Activated CD4-positive, alpha-beta T cell treated with anti-CD3 and anti-CD28 coated beads for 36 hours (primary cell): ENCODE measurements around the gene S100A3. TPM values are rescaled to one million over a fixed set of nuclear protein-coding genes. Genes with fewer than 3 reads are reported as not detected.
A peak's percentile ranks its signal among the peaks of the same experiment; 100 is the strongest.
"Not testable (repeated sequence)": the region's sequence is repeated elsewhere in the genome, so short reads cannot be mapped to it uniquely, and the experiment has no call there.

Source experiments
- ATAC-seq: fragments of 200-7000 bp; cut with Tn5 transposase; one replicate; pipeline ENCODE4 v1.10.0; 2021; ENCODE audit warnings: mild to moderate bottlenecking, moderate library complexity
- CTCF ChIA-PET: fragments of 350-600 bp; sonication (Branson Sonifier 250); formaldehyde crosslinking; loops from one replicate; lab custom pipeline; 2021; ENCODE audit warnings: antibody characterized with exemption; lab: Charles Lee
- POLR2A ChIA-PET: fragments of 350-600 bp; sonication (Branson Sonifier 250); formaldehyde crosslinking; loops from one replicate; lab custom pipeline; 2021; ENCODE audit warnings: antibody characterized with exemption, inconsistent platforms; lab: Charles Lee
- DNase-seq: peaks from one replicate; pipeline ENCODE4 v3.0.0-alpha.2; 2020
- H3K27ac Mint-ChIP-seq: one replicate; pipeline ENCODE4 v1.8.0; 2021; ENCODE audit warnings: mixed read lengths
- H3K27me3 Mint-ChIP-seq: one replicate; pipeline ENCODE4 v1.8.0; 2021; ENCODE audit warnings: mixed read lengths
- H3K36me3 Mint-ChIP-seq: one replicate; pipeline ENCODE4 v1.8.0; 2021; ENCODE audit warnings: low read depth, mixed read lengths
- H3K4me1 Mint-ChIP-seq: one replicate; pipeline ENCODE4 v1.8.0; 2021; ENCODE audit warnings: mixed read lengths
- H3K4me3 Mint-ChIP-seq: one replicate; pipeline ENCODE4 v1.8.0; 2021; ENCODE audit warnings: mild to moderate bottlenecking, moderate library complexity, mixed read lengths
- H3K9me3 Mint-ChIP-seq: one replicate; pipeline ENCODE4 v1.8.0; 2021; ENCODE audit warnings: low read depth, mixed read lengths
- intact Hi-C, 2 experiments: fragments of 100-400 bp; cut with DNase I in 1 of 2; cut with micrococcal nuclease in 1 of 2; formaldehyde crosslinking; loops; one replicate each; pipeline versions ENCODE4 v1.14.2 to v1.15.1; 2022 to 2024; cut with DNase I, micrococcal nuclease
- total RNA-seq, 2 experiments: library from RNA; stranded (reverse); gene quantifications; one replicate each; pipeline ENCODE4 v1.2.3, GENCODE V29; 2021

Gene S100A3
- total RNA-seq, 2 experiments from 2014 or later: not detected

DNA sequence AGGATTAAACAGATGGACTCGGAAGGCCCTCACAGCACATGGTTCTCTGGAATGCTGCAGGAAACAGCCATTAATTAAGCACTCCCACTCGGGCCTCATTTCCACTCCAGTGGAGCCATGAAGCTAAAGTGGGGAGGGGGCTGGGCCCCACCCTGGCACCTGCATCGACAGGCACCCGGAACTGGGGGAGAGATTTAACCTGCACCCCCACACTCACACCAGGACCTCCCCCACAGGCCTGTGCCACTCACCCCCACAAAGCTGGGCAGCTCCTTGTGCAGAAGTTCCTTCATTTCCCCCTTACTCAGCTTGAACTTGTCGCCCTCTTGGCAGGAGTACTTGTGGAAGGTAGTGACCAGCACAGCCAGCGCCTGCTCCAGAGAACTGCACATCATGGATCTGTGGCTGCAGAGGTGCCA lies 14.4 kb upstream of the S100A3 start:
- Mint-ChIP-seq H3K4me3 (no peak overlapping the region), H3K36me3 (no peaks in the 10 kb centered on the region), H3K27me3 (no peaks in the 10 kb centered on the region), H3K9me3 (no peaks in the 10 kb centered on the region), H3K4me1 (peaks cover 30% of the 10 kb centered on the region), H3K27ac (no peak overlapping the region)
- intact Hi-C loops: no loop called here
- DNase-seq (no peak), ATAC-seq (no peak)
- ChIA-PET CTCF (interaction anchor here (0.7 to 1.3 kb wide), 2 partner anchors 11 to 53 kb away, joined by 4 to 6 read pairs; no protein-coding TSS in a partner anchor), POLR2A (no interaction called here)

DNA sequence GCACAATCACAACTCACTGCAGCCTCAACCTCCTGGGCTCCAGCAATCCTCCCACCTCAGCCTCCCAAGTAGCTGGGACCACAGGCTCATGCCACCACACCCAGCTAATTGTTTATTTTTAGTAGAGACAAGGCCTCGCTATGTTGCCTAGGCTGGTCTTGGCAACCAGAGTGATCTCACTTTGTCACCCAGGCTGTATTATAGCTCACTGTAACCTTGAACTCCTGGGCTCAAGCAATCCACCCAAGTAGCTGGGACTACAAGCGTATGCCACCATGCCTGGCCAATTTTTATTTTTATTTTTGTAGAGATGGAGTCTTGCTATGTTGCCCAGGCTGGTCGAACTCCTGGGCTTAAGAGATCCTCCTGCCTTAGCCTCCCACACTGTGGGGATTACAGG lies 13.0 kb upstream of the S100A3 start:
- H3K27ac Mint-ChIP-seq, DNase-seq, H3K27me3 Mint-ChIP-seq, H3K4me3 Mint-ChIP-seq, H3K9me3 Mint-ChIP-seq, H3K36me3 Mint-ChIP-seq, ATAC-seq, intact Hi-C loops: not testable (repeated sequence)
- CTCF ChIA-PET: interaction anchor here (0.5 to 2.4 kb wide), 7 partner anchors 10 to 50 kb away, joined by 3 to 9 read pairs (median 3); partner anchors contain the start of gene S100A4
- POLR2A ChIA-PET: interaction anchor here (0.7 kb wide), 1 partner anchor 124 kb away, joined by 3 read pairs; no protein-coding TSS in a partner anchor
- H3K4me1 Mint-ChIP-seq: peaks cover 17% of the 10 kb centered on the region

DNA sequence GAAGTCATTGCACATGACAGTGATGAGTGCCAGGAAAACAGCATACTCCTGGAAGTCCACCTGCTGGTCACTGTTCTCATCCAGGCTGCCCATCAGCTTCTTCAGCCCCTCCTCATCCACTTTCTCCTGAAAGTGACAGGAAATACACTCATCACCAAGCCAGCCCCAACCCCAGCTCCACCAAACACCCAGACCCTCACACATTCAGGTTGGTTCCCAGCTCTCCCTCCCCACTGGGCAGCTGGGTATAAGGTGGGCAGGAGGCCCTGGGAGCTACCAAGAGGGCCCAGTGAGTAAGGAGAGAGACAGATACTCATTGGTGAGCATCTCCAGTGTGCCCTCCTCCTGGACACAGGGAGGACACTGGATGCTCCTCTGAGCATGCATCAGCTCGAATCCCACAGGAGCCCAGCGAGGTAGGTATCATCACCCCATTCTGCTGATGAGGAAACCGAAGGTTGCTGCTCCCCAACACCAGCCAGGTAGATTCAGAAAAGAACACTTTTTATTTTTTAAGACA lies 12.5 kb upstream of the S100A3 start:
- DNase-seq (no peak), ATAC-seq (no peak)
- intact Hi-C loops: no loop called here
- H3K27me3 Mint-ChIP-seq: no peaks in the 10 kb centered on the region
- H3K27ac Mint-ChIP-seq: peak overlapping the region; percentile 55
- ChIA-PET POLR2A (interaction anchor here (0.7 kb wide), 1 partner anchor 124 kb away, joined by 3 read pairs; no protein-coding TSS in a partner anchor), CTCF (interaction anchor here (0.9 to 2.4 kb wide), 5 partner anchors 9 to 50 kb away, joined by 3 to 9 read pairs (median 3); partner anchors contain the start of gene S100A4)
- H3K4me1 Mint-ChIP-seq: peaks cover 12% of the 10 kb centered on the region
- H3K36me3 Mint-ChIP-seq: no peaks in the 10 kb centered on the region
- no peak overlapping the region for H3K4me3 Mint-ChIP-seq
- no peaks in the 10 kb centered on the region for H3K9me3 Mint-ChIP-seq

DNA sequence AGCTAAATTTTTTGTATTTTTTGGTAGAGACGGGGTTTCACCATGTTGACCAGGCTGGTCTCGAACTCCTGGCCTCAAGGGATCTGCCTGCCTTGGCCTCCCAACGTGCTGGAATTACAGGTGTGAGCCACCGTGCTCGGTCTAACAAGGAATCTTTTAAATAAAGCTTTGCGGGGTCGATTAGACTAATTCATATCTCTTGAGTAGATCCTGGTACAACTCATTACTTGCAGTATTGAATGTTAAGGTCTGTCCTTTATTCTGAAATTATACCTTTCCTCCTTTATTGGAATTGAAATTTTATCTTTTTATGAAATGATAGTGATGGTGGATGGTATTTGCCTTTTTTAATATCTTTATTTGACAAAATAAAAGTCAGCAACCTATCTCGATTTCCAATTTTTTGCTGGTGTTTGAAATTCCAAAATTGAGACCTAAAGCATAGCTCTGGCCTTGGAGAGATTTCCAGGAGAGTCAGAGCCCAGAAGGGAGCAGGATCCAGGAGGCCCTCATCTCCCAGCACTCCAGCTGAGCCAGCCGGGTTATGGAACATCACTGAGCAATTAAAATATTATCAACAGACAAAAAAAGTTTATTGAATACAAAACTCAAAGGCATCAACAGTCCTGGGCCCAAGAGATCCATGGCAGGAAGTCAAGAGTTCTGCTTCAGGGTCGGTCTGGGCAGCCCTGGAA lies 11.9 kb upstream of the S100A3 start:
- no peaks in the 10 kb centered on the region for H3K27me3 Mint-ChIP-seq
- H3K27ac Mint-ChIP-seq: no peak overlapping the region
- peaks cover 8% of the 10 kb centered on the region for H3K4me1 Mint-ChIP-seq
- DNase-seq (no peak), ATAC-seq (no peak)
- ChIA-PET POLR2A (interaction anchor here (0.5 to 0.8 kb wide), 2 partner anchors 16 to 160 kb away, joined by 3 read pairs; no protein-coding TSS in a partner anchor), CTCF (interaction anchor here (0.7 to 2.4 kb wide), 6 partner anchors 9 to 82 kb away, joined by 3 to 9 read pairs (median 4); partner anchors contain the start of gene S100A6)
- no peaks in the 10 kb centered on the region for H3K36me3 Mint-ChIP-seq
- H3K4me3 Mint-ChIP-seq: no peak overlapping the region
- intact Hi-C loops: no loop called here
- no peaks in the 10 kb centered on the region for H3K9me3 Mint-ChIP-seq

DNA sequence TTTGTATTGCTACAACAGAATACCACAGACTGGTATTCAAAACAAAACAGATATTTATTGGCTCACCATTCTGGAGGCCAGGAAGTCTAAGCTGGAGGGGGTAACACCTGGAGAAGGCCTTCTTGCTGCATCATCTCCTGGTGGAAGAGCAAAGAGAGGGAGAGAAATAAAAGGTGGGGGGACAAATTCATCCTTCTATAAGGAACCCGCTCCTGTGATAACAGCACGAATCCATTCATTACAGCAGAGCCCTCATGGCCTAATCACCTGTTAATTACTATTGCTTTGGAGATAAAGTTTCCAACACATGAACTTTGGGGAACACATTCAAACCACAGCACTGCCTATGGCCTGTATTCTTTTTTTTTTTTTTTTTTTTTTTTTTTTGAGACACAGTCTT lies 11.2 kb upstream of the S100A3 start:
- no peak overlapping the region for H3K27ac Mint-ChIP-seq
- intact Hi-C loops: no loop called here
- ChIA-PET CTCF (interaction anchor here (0.6 to 2.4 kb wide), 5 partner anchors 24 to 83 kb away, joined by 3 to 8 read pairs (median 3); partner anchors contain the start of gene S100A6), POLR2A (no interaction called here)
- no peak for DNase-seq
- H3K27me3 Mint-ChIP-seq: no peaks in the 10 kb centered on the region
- no peak overlapping the region for H3K4me3 Mint-ChIP-seq
- no peak for ATAC-seq
- H3K4me1 Mint-ChIP-seq: peaks cover 1% of the 10 kb centered on the region
- no peaks in the 10 kb centered on the region for H3K36me3 Mint-ChIP-seq
- H3K9me3 Mint-ChIP-seq: no peaks in the 10 kb centered on the region

DNA sequence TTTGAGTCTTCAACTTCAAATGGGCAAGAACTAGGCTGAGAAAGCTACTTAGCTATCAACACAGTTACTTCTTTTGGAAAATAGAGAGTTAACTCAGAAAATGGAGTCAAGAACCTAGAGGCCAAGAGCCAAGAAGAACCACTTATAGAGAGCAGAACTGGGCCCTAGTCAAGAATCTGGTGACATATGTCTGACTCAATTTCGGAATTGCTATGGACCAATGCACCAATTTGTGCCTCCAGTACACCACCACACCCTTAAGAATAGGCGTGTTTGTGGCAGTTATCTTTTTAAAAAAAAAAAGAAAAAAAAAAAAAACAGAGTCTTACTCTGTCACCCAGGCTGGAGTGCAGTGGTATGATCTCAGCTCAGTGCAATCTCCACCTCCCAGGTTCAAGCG lies 8.8 kb upstream of the S100A3 start:
- Mint-ChIP-seq H3K27ac (no peak overlapping the region), H3K9me3 (no peaks in the 10 kb centered on the region), H3K4me3 (no peak overlapping the region), H3K4me1 (no peaks in the 10 kb centered on the region), H3K36me3 (no peaks in the 10 kb centered on the region), H3K27me3 (no peaks in the 10 kb centered on the region)
- ATAC-seq (no peak), DNase-seq (no peak)
- ChIA-PET POLR2A (interaction anchor here (0.8 kb wide), 1 partner anchor 10 kb away, joined by 4 read pairs; no protein-coding TSS in a partner anchor), CTCF (interaction anchor here (1.4 to 1.9 kb wide), 2 partner anchors 13 to 14 kb away, joined by 4 to 6 read pairs; no protein-coding TSS in a partner anchor)
- intact Hi-C loops: no loop called here

DNA sequence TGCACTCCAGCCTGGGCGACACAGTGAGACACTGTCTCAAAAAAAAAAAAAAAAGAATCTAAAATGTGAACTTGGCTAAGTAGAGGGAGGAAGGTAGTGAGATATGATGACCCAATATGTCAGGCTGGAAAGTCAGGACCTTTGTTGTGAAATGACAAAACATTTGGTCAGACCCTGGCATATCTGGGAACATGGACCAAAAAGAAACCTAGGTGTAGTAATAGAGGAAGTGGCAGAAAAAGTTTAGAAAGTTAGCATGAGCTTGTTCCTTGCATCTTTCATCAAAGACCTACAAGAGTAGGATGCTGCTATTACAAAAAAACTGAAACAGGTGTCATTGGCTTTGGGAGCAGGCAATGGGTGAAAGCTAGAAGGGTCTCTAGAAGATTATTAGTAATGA lies 7.3 kb upstream of the S100A3 start:
- DNase-seq (no peak), ATAC-seq (no peak)
- Mint-ChIP-seq H3K4me1 (no peaks in the 10 kb centered on the region), H3K9me3 (no peaks in the 10 kb centered on the region), H3K27me3 (no peaks in the 10 kb centered on the region), H3K4me3 (no peak overlapping the region), H3K36me3 (no peaks in the 10 kb centered on the region), H3K27ac (no peak overlapping the region)
- ChIA-PET CTCF (interaction anchor here (0.5 to 1.9 kb wide), 3 partner anchors 12 to 228 kb away, joined by 3 to 4 read pairs (median 3); partner anchors contain the start of gene S100A5), POLR2A (no interaction called here)
- intact Hi-C loops: no loop called here

DNA sequence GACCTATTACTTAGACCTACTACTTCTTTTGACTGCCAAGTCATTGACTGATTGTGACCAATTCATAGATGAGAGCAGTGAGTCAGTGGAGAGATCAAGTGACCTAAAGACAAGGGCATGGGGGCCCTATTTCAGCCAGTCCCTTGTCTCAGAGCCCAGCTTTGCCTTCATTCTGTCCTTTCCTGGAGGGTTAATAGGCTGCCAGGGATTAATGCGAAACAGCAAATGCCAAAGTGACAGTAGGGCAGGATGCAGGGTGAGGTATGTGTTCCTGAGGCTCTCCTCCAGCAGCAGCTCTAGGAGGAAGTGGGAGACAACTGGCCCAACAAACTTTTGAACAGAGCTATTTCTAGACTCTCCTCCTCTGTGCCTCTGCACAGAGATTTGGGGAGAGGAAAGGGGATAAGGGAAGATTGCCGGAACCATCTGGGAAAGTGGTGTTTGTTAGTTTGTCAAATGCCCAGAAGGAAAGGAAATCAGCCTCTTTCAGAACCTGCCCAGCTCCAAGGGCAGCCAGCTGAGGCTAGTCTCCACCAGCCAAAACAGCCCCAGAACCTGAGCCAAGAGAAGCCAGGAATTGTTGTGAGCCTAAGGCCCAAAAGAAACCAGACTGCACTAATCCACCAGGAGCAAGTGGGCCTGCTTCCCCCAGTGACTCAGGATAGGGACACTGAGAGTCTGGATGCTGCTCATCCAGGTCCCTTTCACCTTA lies 4.9 kb upstream of the S100A3 start:
- no peak overlapping the region for H3K27ac Mint-ChIP-seq
- DNase-seq (no peak), ATAC-seq (peak; percentile 30)
- intact Hi-C loops: no loop called here
- ChIA-PET POLR2A (no interaction called here), CTCF (interaction anchor here (0.6 to 1.7 kb wide), 3 partner anchors 18 to 1820 kb away, joined by 3 to 4 read pairs (median 4); no protein-coding TSS in a partner anchor)
- no peaks in the 10 kb centered on the region for H3K9me3 Mint-ChIP-seq
- H3K36me3 Mint-ChIP-seq: no peaks in the 10 kb centered on the region
- H3K27me3 Mint-ChIP-seq: no peaks in the 10 kb centered on the region
- H3K4me1 Mint-ChIP-seq: peaks cover under 1% of the 10 kb centered on the region
- H3K4me3 Mint-ChIP-seq: no peak overlapping the region

DNA sequence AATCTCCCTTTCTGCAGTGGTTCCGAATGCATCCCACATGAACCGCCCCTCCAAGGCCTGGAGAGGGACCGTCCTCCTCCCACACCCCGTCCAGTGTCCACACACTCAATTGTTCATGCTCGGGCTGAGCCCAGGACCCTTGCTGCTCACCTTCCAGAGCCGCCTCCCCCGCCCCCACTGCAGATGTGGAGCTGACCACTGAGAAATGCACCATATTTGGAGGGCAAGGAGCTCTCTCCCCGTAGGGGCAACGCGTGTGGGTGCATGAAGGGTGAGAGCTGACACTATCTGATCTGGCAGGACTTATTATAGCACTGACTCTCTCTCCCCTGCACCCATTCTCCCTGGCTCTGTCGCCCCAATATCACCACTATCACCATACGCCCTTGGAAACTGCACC lies 4.0 kb upstream of the S100A3 start:
- Mint-ChIP-seq H3K27ac (no peak overlapping the region), H3K4me3 (no peak overlapping the region), H3K9me3 (no peaks in the 10 kb centered on the region), H3K4me1 (peaks cover 7% of the 10 kb centered on the region), H3K27me3 (no peaks in the 10 kb centered on the region), H3K36me3 (no peaks in the 10 kb centered on the region)
- ChIA-PET CTCF (interaction anchor here (0.6 to 1.4 kb wide), 4 partner anchors 8 to 1819 kb away, joined by 3 to 4 read pairs (median 3); no protein-coding TSS in a partner anchor), POLR2A (no interaction called here)
- intact Hi-C loops: no loop called here
- ATAC-seq: no peak
- DNase-seq: no peak

DNA sequence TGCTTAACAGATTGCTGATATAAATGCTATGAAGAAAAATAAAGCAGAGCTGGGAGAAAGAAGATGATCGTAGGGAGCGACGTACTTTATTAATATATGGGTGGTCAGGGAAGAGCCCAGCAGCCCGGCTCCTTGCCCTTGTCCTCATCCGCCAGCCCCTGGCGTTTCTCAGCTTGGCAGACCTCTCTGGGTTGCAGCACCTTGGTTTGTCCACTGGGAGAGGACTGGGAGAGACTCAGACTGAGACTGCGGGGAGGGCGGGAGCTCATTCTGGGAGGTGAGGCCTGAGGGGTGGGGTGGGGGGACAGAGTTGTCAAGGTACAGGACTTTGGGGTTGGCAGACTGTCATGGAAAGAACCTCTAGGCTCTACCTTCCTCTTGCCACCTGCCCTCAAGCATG lies 3.3 kb upstream of the S100A3 start:
- no peak overlapping the region for H3K27ac Mint-ChIP-seq
- CTCF ChIA-PET: interaction anchor here (0.8 to 1.4 kb wide), 3 partner anchors 9 to 16 kb away, joined by 3 to 4 read pairs (median 3); no protein-coding TSS in a partner anchor
- H3K4me3 Mint-ChIP-seq: no peak overlapping the region
- no peaks in the 10 kb centered on the region for H3K9me3 Mint-ChIP-seq
- no peaks in the 10 kb centered on the region for H3K27me3 Mint-ChIP-seq
- POLR2A ChIA-PET: interaction anchor here (0.6 kb wide), 1 partner anchor 91 kb away, joined by 3 read pairs; no protein-coding TSS in a partner anchor
- H3K36me3 Mint-ChIP-seq: no peaks in the 10 kb centered on the region
- ATAC-seq (no peak), DNase-seq (no peak)
- peaks cover 7% of the 10 kb centered on the region for H3K4me1 Mint-ChIP-seq
- intact Hi-C loops: no loop called here
